NCI-H524 treated with DMSO at 0.1 percent for 48 hours (cell line): ENCODE results near the gene NHERF1.

Experiments used
- DNase-seq: peaks from one replicate; lab custom pipeline; 2025; lab: John Stamatoyannopoulos, UW

The NHERF1 gene

DNA sequence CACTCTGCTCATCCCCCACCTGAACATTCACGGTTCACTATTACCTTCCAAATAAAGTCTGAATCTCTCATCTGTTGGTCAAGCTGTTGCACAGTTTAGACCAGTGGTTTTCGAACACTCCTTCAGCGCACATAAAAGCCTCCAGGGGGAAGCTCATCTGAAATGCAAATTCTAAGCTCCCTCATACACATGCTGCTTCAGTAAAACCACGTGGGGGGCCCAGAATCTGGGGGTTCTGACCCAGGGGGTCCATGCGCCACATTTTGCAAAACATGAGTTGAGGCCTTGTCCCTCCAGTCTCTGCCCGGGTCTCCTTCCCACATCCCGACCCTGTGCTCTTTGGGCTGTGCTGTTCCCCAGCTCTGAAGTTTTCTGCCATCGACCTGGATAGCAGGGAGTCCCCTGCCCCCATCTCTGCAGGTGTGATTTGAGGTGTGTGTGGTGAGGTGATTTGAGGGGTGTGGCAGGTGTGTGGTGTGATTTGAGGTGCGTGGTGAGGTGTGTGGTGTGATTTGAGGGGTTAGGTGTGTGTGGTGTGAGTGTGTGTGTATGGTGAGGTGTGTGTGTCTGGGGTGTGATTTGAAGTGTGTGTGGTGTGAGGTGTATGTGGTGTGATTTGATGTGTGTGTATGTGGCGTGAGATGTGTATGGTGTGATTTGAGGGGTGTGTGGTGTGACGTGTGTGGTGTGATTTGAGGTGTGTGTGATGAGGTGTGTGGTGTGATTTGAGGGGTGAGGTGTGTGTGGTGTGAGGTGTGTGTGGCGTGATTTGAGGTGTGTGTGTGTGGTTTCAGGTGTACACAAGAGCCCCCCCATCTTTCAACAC, 16.2 kb upstream of the NHERF1 start:
- no peak for DNase-seq

DNA sequence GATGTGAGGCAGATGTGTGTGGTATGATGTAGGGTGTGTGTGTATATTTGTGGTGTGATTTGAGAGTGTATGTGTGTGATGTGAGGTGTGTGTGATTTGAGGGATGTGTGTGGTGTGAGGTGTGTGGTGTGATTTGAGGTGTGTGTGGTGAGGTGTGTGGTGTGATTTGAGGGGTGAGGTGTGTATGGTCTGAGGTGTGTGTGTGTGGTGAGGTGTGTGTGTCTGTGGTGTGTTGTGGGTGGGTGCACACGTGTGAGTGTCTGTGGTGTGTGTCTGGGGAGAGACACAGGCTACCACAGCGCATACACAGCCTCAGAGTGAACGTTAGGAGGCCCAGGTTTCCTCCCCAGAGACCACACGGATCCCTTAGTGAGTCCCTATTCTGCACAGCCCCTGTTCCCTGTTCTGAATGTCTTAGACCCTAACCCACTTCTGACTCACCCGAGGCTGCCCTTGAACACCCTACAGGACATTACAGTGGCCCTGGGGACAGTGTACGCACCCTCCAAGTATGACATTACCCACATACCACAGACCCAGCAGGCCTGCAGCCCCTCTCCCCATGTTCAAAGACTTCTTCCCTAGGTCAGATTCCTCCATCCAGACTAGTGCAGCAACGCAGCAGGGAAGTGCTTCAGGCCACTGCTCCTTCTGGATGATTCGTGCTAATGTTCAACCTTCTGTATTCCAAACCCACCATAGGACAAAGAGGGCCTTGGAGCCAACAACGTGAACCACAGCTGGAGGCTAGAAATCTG, 14.9 kb upstream of the NHERF1 start:
- no peak for DNase-seq

DNA sequence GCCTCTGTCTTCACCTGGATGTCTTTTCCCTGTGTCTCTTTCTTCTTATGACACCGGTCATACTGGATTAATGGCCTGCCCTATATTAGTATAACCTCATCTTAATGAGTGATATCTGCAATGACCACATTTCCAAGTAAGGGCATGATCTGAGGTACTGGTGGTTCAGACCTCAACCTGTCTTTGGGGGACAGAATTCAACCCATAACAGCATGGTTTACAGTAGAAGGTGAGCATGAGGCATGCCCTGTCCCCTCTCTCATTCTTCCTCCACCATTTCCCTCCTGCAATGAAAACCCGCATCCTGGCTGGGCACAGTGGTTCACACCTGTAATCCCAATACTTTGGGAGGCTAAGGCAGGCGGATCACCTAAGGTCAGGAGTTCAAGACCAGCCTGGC, 14.2 kb upstream of the NHERF1 start:
- no peak for DNase-seq

DNA sequence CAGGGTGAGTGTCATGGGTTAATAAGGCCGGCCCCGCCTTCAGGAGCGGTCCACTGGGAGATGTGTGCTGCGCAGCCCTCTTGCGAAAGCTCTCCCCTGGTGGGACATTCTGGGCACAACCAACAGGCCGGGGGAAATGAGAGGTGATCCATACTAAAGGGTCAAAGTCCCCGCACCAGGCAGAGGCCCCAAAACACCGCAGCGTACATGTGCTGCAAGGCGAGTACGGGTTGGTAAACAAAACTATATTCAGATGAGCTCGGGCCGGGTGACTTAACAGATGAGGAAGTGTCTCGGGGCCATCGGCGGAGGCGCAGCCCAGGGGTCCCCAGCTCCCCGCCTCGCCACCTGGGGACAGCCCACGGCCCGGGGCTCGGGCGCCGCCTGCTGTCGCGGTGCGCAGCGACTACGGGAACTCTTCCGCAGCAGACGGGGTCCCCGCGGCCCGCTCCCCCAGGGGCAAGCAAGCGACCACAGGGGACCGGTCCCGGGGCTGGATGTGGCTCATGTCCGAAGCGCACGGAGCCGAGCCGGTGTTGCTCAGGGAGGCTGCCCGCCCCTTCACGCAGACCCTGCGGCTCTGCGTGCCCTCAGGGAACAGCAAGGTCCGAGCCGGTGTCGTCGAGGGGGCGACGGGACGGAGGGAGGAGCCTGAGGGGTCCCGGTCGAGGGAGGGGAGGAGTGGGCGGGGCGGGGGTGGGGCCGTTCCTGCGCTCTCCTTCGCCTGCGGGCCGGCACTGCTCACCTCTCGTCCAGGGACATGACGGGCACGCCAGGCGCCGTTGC, 11.7 kb upstream of the NHERF1 start, which contains the start of gene RAB37:
RAB37 (plus strand) TSS at position 744 of the 786 bp plus-strand sequence; CDS start at position 761, 17 bp downstream.
- no peak for DNase-seq

DNA sequence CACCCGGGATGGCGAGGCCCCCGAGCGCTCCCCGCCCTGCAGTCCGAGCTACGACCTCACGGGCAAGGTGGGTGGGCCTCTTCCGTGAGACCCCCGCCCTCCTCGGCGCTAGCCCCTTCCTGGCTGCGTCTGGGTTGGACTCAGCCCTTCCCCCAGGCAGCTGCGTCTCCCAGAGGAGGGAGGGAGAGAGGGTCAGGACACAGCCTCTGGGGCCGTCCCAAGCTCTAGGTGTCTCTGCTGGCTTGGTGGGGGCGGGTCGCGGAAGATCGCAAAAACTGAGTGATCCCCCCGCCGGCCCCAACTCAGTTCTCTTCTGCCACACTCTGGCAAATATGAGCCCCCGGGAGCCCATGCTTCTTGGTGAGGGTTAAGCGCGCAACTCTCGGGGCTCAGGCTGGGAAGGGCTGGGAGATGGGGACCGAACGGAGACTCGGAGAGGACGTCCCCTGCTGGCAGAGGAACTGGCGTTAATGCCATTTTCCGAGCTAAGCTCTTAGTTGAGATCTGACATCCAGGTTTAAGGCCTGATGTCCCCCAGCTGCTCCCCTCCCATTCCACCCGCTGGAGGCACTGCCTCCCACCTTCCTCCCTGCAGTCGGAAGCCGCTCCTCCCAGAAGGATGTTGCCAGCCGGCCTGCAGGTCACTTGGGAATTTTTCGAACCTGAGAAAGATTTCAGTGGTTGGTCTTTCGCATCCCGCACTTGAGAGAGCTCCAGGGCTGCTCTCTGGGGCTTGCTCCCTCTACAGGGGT, 11.0 kb upstream of the NHERF1 start:
- DNase-seq = peak; percentile 81

DNA sequence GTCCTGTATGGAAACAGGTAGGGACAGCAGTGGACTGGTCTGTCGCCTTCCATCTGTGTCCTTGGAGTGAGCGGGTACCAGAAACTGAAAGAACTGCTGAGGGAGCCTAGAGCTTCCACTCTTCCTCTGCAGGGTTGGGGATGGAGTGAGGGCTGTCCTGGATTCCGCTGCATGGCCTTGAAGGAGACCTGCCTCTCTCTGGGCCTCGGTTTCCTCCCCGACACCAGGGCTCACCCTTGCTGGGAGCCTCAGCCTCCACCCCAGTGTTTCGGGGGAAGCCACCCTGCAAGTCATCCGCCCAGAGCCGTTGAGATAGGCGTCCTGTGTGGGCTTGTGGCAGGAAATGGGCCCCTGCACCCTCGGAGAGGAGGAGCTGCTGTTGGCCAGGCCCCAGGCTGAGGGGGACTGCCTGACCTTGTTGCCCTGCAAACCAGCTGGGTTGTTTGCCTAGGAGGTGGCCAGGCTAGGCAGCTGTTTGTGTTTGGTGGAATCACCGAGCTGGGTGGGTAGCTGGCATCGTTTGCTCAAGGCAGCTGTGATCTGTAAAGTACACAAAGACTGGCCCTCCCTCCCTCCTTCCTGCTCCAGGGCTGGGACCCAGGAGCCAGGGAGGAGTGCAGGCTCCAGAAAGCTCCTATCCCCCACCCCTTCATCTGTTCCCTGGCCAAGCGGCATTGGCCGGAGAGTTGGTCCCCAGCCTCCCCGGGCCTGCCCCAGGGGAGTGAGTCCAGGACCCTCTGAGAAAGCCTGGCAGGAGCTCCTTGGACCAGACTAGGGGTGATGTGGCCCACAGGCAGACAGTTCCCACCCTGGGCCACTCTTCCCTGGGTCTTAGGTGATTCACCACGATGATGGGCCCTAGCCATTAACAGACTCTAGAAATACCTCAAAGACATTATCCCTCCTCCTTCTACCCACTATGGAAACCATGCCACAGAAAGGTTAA, 10.1 kb upstream of the NHERF1 start:
- DNase-seq = no peak

DNA sequence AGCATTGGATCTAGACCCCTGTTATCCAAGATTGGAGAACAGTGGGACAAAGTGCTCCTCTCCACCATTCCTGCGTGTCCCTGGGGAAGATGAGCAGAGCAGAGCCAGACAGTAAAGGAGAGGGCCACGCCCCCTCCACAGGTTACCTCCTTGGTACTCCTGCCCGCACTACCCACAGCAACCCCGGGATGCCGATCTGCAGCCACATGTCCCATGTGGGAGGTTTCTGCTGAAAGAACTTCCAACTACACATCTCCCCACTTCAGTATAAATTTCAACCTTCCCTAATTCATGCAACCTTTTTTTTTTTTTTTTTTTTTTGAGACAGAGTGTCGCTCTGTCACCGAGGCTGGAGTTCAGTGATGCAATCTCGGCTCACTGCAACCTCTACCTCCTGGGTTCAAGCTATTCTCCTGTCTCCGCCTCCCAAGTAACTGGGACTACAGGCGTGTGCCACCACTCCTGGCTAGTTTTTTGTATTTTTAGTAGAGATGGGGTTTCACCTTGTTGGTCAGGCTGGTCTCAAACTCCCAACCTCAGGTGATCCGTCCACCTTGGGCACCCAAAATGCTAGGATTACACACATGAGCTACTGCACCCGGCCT, 9.1 kb upstream of the NHERF1 start:
- no peak for DNase-seq

DNA sequence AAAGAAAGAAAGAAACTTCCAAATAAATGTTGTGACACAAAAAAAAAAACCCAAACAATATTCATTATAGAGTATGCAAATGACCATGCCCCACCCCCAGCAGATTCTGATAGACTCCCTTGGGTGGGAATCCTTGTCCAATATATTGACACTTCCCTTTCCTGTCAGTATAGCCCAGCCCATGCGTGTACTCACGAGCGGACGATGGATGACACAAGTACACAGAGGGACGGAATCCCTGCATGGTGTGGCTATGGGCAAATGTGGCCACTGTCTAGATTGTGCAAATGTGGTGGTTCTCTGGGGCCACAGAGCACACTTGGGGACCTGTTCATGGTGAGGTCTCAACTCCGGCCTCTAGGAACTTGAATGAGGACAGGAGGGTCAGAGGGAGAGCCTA, 8.3 kb upstream of the NHERF1 start:
- no peak for DNase-seq

DNA sequence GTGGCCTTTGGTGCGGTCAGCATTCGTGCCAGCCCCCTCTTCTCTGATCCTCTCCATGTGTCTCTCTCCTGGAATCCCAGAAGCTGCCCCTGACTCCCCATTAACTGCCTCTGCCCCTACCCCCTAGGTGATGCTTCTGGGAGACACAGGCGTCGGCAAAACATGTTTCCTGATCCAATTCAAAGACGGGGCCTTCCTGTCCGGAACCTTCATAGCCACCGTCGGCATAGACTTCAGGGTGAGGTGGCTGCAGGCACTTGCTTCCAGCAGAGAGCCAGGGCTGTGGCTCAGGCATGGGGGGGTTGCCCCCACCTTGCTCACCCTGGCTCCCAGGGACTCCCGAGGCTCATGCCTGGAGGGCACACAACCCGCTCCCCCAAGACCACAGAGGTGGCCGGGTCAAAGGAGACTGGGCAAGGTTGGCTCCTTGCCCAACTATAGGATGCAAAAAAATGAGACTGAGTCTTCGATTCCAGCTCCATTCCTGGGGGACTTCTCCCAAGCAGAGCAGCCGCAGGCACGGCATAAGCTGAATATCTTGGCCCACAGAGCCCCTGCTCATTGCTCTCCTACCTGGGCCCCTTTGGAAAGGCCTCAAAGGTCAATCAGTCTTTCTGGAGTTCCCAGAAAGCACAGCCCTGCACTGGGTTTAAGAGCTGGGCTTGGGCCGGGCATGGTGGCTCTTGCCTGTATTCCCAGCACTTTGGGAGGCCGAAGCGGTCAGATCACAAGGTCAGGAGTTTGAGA, 7.6 kb upstream of the NHERF1 start:
- DNase-seq = no peak

DNA sequence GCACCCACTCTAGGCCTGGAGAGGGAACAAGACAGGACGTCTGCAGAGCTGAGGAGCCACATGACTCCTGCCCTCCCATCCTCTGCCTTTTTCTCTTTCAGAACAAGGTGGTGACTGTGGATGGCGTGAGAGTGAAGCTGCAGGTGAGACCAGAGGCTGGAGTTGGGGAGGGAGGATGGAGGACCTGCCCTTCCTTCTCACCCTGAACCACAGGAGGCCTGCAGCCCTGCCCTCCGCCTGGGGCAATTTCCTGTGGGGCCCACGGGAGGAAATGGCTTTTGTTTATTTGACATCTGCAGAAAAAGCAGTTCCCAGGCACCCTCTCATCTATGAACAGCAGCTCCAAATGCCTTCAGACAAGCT, 6.3 kb upstream of the NHERF1 start:
- DNase-seq = no peak

DNA sequence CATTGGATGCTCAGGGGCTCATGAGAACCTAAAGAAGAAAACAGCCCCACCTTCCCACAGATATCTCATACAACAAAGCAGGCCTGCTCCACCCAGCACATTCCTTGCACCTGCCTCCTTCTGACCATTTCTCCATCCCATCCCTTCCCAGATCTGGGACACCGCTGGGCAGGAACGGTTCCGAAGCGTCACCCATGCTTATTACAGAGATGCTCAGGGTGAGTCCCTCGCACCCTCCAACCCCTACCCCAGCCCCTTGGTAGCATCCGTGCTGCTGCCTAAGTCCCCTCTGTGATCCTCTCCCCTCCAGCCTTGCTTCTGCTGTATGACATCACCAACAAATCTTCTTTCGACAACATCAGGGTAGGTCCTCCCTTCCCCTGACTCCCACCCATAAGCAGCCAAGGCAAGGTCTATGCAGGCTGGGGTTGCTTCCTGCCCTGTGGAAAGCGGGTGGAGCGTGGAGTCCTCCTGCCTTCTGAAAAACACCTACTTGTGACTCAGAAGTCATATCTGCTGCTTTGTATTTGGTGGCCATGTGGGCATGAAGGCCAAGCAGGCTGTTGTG, 5.4 kb upstream of the NHERF1 start:
- DNase-seq = no peak

DNA sequence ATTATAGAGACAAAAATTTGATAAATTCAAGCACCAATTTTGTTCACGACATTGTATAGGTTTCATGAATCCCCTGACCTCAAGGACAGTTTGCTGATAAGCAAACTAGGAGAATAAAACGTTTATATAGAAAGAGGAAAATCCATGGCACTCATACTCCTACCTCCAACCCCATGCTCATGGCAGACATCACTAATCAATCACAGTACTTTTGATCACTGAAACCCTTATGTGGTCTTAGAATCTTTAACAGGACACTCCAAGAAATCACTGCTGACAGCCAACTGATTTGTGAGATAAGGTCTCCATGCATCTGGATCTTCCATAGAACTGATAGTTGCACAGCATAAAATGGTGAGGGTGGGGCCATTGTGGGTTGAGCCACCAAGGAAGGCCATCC, 4.7 kb upstream of the NHERF1 start:
- DNase-seq = no peak

DNA sequence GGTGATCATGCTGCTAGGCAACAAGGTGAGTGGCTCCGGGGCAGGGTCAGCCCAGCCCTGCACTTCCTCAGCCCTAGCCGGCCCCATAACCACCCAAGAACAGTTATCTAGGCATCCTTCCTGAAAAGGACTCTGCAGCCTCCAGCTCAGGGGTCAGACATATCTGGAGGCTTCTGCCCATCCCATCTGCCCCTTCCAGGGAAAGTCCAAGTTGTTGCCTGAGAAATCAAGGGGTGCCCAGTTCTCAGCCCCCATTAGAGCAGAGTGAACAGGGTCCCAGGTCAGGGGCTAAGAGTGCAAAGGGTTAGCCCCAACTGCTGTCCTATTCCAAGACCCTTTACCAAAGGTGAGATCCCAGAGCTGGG, 4.1 kb upstream of the NHERF1 start:
- no peak for DNase-seq

DNA sequence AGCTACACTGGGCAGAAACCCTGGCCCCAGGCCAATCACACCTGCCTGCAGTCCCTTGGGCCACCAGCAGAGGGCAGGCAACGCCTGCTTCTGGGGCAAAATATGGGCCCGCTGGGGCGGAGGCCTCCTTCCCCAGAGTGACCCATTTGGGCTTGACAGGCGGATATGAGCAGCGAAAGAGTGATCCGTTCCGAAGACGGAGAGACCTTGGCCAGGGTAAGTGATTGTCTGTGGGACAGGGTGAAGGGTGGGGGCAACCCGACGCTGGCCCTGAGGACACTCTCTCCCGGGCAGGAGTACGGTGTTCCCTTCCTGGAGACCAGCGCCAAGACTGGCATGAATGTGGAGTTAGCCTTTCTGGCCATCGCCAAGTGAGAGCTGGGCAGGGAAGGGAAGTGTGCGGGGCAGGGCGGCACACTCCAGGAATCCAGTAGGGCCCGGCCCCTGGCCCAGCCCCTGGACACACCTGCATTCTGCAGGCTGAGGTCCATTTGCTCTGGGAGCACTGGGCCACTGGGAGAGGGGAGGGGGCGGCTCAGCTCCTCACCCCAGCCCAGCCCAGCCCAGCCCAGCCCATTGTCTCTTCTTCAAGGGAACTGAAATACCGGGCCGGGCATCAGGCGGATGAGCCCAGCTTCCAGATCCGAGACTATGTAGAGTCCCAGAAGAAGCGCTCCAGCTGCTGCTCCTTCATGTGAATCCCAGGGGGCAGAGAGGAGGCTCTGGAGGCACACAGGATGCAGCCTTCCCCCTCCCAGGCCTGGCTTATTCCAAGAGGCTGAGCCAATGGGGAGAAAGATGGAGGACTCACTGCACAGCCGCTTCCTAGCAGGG, 3.5 kb upstream of the NHERF1 start:
- peak; percentile 77 for DNase-seq

DNA sequence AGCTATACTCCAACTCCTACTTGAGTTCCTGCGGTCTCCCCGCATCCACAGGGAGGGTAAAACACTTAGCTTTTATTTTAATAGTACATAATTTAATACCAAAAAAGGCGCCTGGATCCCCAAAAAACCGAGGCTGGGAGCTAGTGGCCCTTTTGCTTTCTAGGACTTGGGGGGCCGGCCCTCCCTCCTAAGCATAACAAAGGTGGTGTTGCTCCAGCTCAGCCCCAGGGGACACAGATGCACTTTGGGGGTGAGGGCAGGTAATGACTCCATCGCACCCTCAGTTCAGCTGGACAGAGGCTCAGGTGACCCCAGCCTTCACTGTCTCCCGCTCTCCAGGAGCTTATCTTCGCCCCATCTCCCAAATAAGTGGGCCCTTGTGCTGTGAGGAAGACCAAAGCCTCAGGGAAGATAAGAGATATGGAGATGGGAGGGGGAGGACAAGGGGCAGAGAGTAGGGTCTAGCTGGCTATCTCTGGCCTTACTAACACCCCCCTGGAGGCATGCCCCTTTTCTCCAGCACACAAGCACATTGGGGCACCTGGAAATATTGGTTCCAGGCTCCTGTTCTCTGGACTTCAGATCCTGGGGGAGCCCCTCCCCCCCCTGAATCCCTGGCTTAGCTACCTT, 2.8 kb upstream of the NHERF1 start:
- DNase-seq = no peak

DNA sequence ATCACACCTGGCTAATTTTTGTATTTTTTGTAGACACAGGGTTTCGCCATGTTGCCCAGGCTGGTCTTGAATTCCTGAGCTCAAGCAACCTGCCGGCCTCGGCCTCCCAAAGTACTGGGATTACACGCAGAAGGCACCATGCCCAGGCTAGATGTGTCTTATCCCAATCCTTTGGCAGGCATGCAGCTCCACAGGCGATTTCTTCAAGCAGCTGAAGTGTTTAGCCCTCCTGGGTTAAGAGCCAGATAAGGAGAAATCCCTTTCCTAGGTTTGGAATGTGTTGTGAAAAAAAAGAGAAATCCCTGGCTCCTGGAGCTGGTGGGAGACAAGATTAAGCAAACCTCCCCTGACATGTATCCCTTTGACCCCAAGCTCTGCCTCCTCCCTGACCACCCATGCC, 2.1 kb upstream of the NHERF1 start:
- no peak for DNase-seq

DNA sequence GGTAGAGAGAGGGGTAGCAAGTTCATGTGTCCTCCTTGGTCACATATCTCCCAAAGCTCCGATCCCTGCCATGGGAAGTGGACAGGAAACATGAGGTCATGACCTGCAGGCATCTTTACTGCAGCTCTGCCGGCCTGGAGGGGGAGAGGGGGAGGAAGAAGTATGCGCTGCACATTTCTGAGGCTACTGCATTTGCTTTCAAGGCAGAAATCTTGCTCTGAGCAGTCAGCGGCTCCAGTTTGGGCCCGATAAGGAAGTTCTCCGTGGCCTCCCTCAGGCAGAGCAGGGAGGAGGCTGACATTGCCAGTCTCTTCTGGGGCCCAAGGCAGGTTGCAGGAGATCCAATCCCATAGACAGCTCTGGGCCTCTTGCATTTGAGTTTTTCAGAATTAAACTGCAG, 1.5 kb upstream of the NHERF1 start:
- no peak for DNase-seq

DNA sequence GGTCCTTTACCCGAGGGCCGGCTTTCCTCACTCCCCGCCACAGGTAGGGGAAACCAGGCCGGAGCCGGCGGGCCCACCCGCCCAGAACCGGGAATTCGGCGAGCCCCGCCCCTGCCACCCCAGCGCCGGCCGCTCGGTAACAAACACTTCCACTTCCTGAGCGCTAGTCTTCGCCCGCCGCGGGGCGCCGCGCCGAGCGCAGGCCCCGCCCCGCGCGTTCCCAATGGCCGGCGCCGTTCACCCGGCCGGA, 224 bp upstream of the NHERF1 start:
- DNase-seq = no peak
